HG03060 (cell line): ENCODE results near the gene SOCS3.
"Not testable (repeated sequence)": the region's sequence is repeated elsewhere in the genome, so short reads cannot be mapped to it uniquely, and the experiment has no call there.

Experiments used
- ATAC-seq: cut with Tn5 transposase; IDR thresholded peaks from one replicate; pipeline ENCODE4 v1.9.1; 2021; ENCODE audit warnings: low read depth, moderate number of reproducible peaks; ENCODE audit not compliant: unreplicated experiment

The SOCS3 gene

GRCh38 chr17:78314683-78315354 is 45.1 kb downstream of the SOCS3 start:
- ATAC-seq, result no peak

DNA sequence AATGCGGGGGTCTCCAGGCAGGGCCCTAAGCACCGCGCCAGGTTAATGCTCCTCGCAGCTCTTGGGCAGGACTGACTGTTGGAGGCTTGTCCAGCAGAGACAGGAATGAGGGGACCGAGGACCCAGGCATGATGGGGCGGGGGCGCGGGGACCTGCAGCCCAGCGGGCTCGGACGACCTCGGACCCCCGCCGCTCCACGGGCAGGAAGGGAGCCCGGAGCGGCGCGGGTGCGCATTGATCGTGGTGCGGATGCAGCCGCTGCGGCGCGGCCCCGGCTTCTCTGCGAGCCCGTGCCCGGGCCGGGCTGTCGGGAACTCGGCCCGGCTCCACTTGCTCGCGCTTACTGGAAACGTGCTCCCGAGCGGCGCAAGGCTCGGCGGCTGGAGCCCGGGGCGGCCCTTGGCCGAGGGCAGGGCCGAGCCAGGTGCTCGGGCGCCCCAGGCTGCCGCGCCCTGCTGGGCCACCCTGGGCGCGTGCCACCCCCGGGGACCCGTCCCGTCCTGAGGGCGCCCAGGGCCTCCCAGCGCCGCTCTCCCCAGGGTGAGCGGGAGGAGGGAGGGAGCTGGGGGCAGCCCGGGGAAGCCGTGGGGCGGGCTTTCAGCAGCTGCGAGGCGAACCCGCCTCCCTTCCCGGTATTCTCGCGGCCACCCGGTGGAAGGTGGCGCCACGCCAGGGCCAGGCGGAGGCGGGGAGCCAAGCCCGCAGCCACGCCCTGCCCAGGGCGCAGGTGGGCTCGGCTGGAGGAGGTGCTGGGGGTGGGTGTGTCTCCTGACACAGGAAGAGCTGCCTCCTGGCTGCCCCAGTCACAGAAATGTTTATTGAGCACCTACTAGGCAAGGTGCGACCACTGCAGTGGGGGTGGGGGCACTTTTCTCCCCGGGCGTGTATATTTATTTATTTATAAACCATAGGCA is 45.9 kb downstream of the SOCS3 start:
- no peak for ATAC-seq

GRCh38 chr17:78309659-78310255 is 50.1 kb downstream of the SOCS3 start:
- ATAC-seq, result not testable (repeated sequence)

DNA sequence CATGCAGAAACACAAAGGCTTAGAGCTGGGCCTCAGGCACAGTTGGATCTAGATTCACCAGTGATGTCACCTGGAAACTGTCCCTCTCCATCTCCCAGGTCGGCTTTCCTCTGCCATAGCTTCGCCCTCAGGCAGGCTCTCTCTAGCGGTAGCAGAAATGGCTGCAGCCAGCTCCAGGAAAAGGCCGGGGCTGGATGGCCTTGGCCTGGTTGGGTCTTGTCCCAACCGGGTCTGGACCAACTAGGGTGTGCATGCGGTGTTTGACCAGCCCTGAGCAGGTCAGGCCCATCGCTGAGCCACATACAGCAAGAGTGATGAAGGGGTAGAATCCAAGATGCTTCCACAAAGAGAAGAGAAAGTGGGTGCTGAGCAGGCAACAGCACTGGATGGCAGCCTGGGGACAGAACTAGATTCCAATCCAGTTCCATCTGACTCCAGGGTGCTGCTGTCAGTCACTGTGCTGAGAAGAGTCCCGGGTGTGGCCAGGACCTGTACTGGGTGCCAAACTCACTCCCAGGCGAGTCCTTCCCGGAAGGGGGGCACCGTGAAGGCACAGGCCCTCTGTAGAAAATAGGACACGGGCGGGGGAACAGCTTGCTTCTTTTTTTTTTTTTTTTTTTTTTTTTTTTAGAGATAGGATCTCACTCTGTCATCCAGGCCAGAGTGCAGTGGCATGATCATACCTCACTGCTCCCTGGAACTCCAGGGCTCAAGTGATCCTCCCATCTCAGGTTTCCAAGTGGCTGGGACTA is 51.8 kb downstream of the SOCS3 start:
- ATAC-seq, result no peak

GRCh38 chr17:78306913-78307312 is 53.0 kb downstream of the SOCS3 start:
- no peak for ATAC-seq
